K562 (cell line): ENCODE results near the gene LIMS2.

Source experiments
- BCL6 ChIP-seq: fragments of 250-450 bp; sonication (Bioruptor Pico); IDR thresholded peaks from 2 replicates; pipeline ENCODE4 v1.4.0; 2020
- SIN3A ChIP-seq, 2 experiments: fragments of 150-350 bp in 1 of 2; IDR thresholded peaks; 2 replicates each; pipeline ENCODE4 v1.6.1; 2011 to 2016; ENCODE audit warnings: borderline replicate concordance in 2 of 2, low read depth in 2 of 2, low read length in 2 of 2, mild to moderate bottlenecking in 2 of 2, moderate library complexity in 2 of 2; ENCODE audit not compliant: control insufficient read depth in 1 of 2
- SMARCC2 ChIP-seq: fragments of 450-650 bp; IDR thresholded peaks from 2 replicates; pipeline ENCODE4 v1.6.1; 2017; ENCODE audit warnings: antibody characterized with exemption, moderate library complexity, mild to moderate bottlenecking, low read depth
- ZNF12 ChIP-seq: sonication (generic); formaldehyde crosslinking; IDR thresholded peaks from 2 replicates; pipeline ENCODE4 v1.4.0; 2020; ENCODE audit warnings: mild to moderate bottlenecking, missing genetic modification reagents
- TF ChIP-seq, protein P1 (sequence below), 2 experiments: fragments of 450-650 bp; formaldehyde crosslinking in 1 of 2; IDR thresholded peaks; 2 replicates each; pipeline versions ENCODE4 v1.4.0 to v1.6.1; 2014 to 2020; ENCODE audit warnings: mild to moderate bottlenecking in 2 of 2, borderline replicate concordance in 1 of 2, low read depth in 1 of 2

DNA sequence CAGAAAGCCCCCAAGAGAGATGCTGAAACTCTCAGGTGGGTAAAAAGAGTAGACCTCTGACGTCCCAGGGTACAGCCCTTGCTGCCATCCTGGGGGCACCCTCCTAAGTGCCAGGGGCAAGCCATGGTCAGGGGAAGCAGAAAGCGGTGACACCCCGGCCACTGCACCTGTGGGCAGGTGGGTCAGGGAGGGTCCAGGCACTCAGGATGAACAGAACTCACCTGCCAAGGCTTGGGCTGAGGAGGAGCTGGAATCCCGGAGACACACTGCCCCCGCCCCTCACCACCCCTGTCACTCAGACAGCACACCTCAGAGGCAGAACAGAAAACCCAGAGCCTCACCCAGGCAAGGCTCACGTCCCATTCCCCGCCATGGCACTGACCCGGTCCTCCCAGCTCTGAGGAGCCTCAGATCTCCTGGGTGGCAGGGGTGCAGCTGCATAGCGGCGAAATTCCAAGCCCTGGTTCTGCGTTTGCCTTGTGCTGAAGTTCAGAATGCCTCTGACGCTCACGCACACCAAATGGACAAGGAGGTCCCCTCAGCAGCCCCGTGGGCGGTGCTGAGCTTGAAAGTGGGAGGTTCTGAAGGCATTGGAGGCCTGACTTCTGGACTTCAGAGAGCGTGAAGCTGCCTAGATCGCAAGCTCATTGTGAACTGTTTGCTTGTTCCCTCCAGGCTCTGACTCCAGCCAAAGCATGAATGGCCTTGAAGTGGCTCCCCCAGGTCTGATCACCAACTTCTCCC lies 25.1 kb downstream of the LIMS2 start:
- no peak for TF ChIP-seq ZNF12 (CRISPR knock-in tag)
- TF ChIP-seq, protein P1, sequence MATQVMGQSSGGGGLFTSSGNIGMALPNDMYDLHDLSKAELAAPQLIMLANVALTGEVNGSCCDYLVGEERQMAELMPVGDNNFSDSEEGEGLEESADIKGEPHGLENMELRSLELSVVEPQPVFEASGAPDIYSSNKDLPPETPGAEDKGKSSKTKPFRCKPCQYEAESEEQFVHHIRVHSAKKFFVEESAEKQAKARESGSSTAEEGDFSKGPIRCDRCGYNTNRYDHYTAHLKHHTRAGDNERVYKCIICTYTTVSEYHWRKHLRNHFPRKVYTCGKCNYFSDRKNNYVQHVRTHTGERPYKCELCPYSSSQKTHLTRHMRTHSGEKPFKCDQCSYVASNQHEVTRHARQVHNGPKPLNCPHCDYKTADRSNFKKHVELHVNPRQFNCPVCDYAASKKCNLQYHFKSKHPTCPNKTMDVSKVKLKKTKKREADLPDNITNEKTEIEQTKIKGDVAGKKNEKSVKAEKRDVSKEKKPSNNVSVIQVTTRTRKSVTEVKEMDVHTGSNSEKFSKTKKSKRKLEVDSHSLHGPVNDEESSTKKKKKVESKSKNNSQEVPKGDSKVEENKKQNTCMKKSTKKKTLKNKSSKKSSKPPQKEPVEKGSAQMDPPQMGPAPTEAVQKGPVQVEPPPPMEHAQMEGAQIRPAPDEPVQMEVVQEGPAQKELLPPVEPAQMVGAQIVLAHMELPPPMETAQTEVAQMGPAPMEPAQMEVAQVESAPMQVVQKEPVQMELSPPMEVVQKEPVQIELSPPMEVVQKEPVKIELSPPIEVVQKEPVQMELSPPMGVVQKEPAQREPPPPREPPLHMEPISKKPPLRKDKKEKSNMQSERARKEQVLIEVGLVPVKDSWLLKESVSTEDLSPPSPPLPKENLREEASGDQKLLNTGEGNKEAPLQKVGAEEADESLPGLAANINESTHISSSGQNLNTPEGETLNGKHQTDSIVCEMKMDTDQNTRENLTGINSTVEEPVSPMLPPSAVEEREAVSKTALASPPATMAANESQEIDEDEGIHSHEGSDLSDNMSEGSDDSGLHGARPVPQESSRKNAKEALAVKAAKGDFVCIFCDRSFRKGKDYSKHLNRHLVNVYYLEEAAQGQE (IDR thresholded peaks at IDR 0.05; ENCODE audit: borderline replicate concordance) = no peak
- TF ChIP-seq, protein P1 (CRISPR knock-in tag; IDR thresholded peaks at IDR 0.05; ENCODE audit: low read depth) = no peak
- no peak for TF ChIP-seq SMARCC2
- no peak for TF ChIP-seq SIN3A (IDR thresholded peaks at IDR 0.05; ENCODE audit: borderline replicate concordance in 2 of 2, control insufficient read depth in 1 of 2, low read depth in 2 of 2, low read length in 2 of 2)
- TF ChIP-seq BCL6 = no peak
